RWPE1 (cell line): ENCODE results near the gene NLRP11.
"Not testable (repeated sequence)": the region's sequence is repeated elsewhere in the genome, so short reads cannot be mapped to it uniquely, and the experiment has no call there.

Experiments
- CTCF ChIA-PET: fragments of 350-600 bp; sonication (Branson Sonifier 250); formaldehyde crosslinking; extraction: SDS; loops from one replicate; lab custom pipeline; 2021; lab: Yijun Ruan, JAX
- POLR2A ChIA-PET: fragments of 400-600 bp; formaldehyde crosslinking; extraction: SDS; loops from one replicate; lab custom pipeline; 2020; ENCODE audit warnings: antibody characterized with exemption; ENCODE audit not compliant: low non-redundant PET; lab: Yijun Ruan, JAX
- DNase-seq: peaks from one replicate; pipeline ENCODE4 v3.0.0; 2012; ENCODE audit warnings: low spot score
- H3K27ac ChIP-seq: fragments of 450-650 bp; 2 replicates; pipeline ENCODE4 v1.5.1; 2017
- TF ChIP-seq, protein P1 (sequence below): fragments of 450-650 bp; conservative IDR thresholded peaks from 2 replicates; pipeline ENCODE4 v1.5.1; 2017; ENCODE audit warnings: low read depth, mild to moderate bottlenecking

Gene NLRP11

DNA sequence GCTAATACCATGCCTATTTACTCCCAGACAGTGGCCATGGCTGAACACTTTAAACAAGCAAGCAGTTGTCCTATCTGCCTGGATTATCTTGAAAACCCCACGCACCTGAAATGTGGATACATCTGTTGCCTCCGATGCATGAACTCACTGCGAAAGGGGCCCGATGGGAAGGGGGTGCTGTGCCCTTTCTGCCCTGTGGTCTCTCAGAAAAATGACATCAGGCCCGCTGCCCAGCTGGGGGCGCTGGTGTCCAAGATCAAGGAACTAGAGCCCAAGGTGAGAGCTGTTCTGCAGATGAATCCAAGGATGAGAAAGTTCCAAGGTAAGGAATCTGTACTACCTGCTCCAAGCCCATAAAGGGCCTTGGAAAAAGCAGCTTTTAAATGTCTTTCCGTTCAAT is 54.3 kb downstream of the NLRP11 start:
- no peak overlapping the region for H3K27ac ChIP-seq
- no peak for DNase-seq
- TF ChIP-seq, protein P1, sequence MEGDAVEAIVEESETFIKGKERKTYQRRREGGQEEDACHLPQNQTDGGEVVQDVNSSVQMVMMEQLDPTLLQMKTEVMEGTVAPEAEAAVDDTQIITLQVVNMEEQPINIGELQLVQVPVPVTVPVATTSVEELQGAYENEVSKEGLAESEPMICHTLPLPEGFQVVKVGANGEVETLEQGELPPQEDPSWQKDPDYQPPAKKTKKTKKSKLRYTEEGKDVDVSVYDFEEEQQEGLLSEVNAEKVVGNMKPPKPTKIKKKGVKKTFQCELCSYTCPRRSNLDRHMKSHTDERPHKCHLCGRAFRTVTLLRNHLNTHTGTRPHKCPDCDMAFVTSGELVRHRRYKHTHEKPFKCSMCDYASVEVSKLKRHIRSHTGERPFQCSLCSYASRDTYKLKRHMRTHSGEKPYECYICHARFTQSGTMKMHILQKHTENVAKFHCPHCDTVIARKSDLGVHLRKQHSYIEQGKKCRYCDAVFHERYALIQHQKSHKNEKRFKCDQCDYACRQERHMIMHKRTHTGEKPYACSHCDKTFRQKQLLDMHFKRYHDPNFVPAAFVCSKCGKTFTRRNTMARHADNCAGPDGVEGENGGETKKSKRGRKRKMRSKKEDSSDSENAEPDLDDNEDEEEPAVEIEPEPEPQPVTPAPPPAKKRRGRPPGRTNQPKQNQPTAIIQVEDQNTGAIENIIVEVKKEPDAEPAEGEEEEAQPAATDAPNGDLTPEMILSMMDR: no peak
- ChIA-PET POLR2A (no interaction called here), CTCF (no interaction called here)

DNA sequence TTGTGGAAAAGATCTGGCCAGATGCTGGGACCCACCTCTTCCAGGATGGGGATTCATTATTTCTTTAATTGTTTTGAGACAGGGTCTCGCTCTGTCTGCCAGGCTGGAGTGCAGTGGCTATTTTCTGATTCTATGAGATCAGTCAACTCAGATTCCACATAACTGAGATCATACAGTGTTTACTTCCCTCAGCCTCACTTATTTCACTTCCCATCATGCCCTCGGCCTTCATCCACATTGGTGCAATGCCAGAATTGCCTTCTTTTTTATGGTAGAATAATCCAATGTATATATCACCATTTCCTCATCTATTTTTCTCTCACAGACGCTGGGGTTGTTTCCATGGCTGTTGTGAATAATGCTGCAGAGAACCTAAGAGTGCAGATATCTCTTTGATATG is 62.2 kb downstream of the NLRP11 start:
- H3K27ac ChIP-seq, POLR2A ChIA-PET, CTCF ChIA-PET, DNase-seq: not testable (repeated sequence)

DNA sequence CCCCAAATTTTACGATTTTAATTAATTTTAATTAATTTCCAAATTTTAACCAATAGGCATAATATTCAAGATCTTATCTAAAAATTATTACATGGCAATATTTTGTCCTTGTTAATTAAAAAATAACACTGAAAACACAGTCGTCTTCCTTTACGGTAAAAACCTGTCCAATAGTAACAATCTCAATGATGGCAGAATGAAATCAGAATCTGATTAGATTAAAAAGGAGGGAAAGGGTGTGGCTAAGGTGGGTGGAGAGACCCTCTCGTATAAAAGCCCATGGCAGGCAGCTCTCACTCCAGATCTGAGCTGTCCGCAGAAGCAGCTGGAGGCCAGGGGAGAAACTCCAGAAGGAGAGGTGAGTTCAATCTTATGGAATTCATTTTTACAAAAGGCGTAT is 63.0 kb downstream of the NLRP11 start, which contains the start of gene RFPL4AL1:
RFPL4AL1 (plus strand) TSS at position 301 of the 400 bp plus-strand sequence. CDS start 2,687 bp downstream, outside the sequence.
- POLR2A ChIA-PET: not testable (repeated sequence)

DNA sequence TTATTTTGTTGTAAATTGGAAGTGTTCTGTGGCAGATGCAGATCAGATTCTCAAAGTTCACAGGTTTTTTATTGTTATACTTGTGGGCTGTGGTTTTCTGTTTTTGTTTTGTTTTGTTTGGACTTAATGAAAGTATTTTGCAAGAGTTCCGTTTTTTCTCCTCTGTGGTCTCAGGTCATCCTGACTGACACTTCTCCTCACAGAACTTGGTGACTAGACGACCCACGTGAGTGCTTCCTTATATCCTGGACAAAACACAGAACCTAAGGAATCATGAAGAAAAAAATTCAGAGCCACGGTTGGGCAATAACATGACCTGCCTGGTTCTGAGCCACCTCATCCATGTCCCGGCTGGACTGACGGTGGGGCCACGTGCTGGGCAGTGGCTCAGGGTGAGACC is 65.3 kb downstream of the NLRP11 start:
- TF ChIP-seq, protein P1: no peak
- DNase-seq: no peak
- H3K27ac ChIP-seq: no peak overlapping the region
- ChIA-PET CTCF (no interaction called here), POLR2A (no interaction called here)

More for the DNA sequence above, 63.0 kb downstream of the NLRP11 start, which contains the start of gene RFPL4AL1:
- H3K27ac ChIP-seq, DNase-seq, CTCF ChIA-PET: not testable (repeated sequence)

DNA sequence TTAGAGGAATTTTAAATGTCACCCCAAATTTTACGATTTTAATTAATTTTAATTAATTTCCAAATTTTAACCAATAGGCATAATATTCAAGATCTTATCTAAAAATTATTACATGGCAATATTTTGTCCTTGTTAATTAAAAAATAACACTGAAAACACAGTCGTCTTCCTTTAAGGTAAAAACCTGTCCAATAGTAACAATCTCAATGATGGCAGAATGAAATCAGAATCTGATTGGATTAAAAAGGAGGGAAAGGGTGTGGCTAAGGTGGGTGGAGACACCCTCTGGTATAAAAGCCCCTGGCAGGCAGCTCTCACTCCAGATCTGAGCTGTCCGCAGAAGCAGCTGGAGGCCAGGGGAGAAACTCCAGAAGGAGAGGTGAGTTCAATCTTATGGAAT is 73.0 kb downstream of the NLRP11 start, which contains the start of gene RFPL4A:
RFPL4A (plus strand) TSS at position 301 of the 400 bp plus-strand sequence. CDS start 2,704 bp downstream, outside the sequence.
- POLR2A ChIA-PET, DNase-seq, H3K27ac ChIP-seq, CTCF ChIA-PET: not testable (repeated sequence)

DNA sequence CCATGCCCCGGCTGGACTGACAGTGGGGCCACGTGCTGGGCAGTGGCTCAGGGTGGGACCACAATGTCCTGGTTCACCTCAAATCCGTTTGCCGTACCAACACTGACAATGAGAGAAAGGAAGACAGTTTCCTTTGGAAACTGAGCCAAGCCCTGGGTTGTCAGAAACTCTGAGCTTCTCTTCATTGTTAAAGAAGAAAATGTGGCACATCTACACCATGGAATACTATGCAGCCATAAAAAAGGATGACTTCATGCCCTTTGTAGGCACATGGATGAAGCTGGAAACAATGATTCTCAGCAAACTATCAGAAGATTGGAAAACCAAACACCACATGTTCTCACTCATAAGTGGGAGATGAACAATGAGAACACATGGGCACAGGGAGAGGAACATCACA is 75.0 kb downstream of the NLRP11 start:
- H3K27ac ChIP-seq, DNase-seq, POLR2A ChIA-PET: not testable (repeated sequence)
- CTCF ChIA-PET: interaction anchor here (0.6 kb wide), 1 partner anchor 1579 kb away, joined by 7 read pairs; no protein-coding TSS in a partner anchor

DNA sequence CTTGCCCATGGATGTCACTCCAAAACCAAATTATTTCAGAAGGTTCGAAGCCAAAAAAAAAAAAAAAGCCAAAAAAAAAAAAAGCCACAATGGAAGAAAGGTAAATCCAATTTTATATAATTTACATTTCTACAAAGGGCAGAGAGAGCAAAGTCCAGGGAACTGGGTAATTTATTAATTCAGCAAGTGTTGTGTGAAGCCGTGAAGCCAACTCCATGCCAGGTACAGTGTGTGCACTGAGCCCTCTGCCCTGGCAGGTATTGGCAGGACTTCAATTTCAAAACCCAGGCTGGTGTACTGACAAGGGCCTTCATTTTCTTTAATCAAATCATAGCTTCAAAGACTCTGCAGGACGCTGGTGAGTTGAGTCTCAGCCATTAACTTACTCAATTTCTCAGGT is 78.4 kb downstream of the NLRP11 start:
- ChIA-PET CTCF (no interaction called here), POLR2A (no interaction called here)
- no peak overlapping the region for H3K27ac ChIP-seq

DNA sequence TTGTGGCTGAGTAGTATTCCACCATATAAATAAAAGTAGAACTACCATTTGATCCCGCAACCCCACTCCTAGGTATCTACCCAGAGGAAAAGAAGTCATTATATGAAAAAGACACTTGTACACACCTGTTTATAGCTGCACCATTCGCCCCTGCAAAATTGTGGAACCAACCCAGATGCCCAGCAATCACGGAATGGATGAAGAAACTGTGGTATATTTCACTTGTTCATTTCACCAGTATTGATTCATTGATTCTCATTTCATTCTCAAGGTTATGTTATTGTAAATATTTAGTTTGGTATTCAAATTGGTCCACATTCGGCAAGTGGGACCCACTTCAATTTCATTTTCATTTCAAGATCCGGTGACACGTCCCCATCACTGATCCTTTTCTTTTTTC is 81.1 kb downstream of the NLRP11 start:
- TF ChIP-seq, protein P1: no peak
- CTCF ChIA-PET: no interaction called here
- no peak overlapping the region for H3K27ac ChIP-seq
- no peak for DNase-seq
- POLR2A ChIA-PET: no interaction called here

More for the DNA sequence above, 78.4 kb downstream of the NLRP11 start:
- no peak for DNase-seq
- TF ChIP-seq, protein P1: no peak

DNA sequence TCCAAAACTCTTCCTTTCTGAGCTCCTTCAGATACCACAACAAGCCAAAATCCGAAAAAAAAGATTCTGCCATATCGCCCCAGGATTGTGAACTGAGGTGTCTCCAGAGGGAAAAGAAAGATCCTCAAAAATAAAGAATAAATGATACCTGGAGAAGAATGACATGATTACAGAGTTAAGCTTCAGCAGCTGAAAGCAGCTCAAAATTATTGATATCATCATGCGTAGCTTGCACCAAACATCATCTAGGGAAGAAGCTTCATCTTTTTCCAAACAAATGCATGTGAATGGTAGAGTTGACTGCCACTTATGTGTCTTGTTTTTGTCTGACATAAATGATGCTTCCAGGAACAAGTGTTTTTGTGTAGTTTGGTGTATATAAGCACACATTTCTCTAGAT is 93.5 kb downstream of the NLRP11 start, which contains the start of gene NLRP9:
NLRP9 (minus strand) TSS at position 101 of the 400 bp plus-strand sequence; CDS start at position 73, 28 bp downstream.
- TF ChIP-seq, protein P1: no peak
- no peak for DNase-seq
- CTCF ChIA-PET: interaction anchor here (0.7 kb wide), 1 partner anchor 47 kb away, joined by 3 read pairs; no protein-coding TSS in a partner anchor
- POLR2A ChIA-PET: no interaction called here
- H3K27ac ChIP-seq: no peak within 1 kb of the TSS
